Neural cell (in vitro differentiated cells): Measurements from ENCODE around the gene RPS17. TPM values are rescaled to one million over a fixed set of nuclear protein-coding genes. Genes with fewer than 3 reads are reported as not detected.

Source experiments
- H2AFZ ChIP-seq: fragments of 200-600, 300-800 bp; sonication (generic), shearing (Covaris generic); 2 replicates; pipeline ENCODE4 v1.6.0; 2014; ENCODE audit warnings: low read depth, mild to moderate bottlenecking, antibody characterized with exemption, low read length, moderate library complexity
- H3F3A ChIP-seq: fragments of 200-600 bp; shearing (Covaris generic); 2 replicates; pipeline ENCODE4 v1.6.1; 2016; ENCODE audit warnings: mild to moderate bottlenecking, moderate library complexity, mixed read lengths, antibody characterized with exemption, low read length; ENCODE audit not compliant: insufficient read depth, poor library complexity, severe bottlenecking
- H3K27ac ChIP-seq: fragments of 200-600, 300-800 bp; sonication (generic), shearing (Covaris generic); 2 replicates; pipeline ENCODE4 v1.5.1; 2014; ENCODE audit warnings: mild to moderate bottlenecking, low read length, moderate library complexity
- H3K27me3 ChIP-seq: fragments of 300-800, 200-600 bp; sonication (generic), shearing (Covaris generic); 2 replicates; pipeline ENCODE4 v1.6.0; 2014; ENCODE audit warnings: mild to moderate bottlenecking, low read depth, low read length, moderate library complexity; ENCODE audit not compliant: insufficient read depth
- H3K36me3 ChIP-seq: fragments of 300-800, 200-600 bp; sonication (generic), shearing (Covaris generic); 2 replicates; pipeline ENCODE4 v1.5.1; 2014; ENCODE audit warnings: mild to moderate bottlenecking, antibody characterized with exemption, low read length, moderate library complexity; ENCODE audit not compliant: insufficient read depth
- H3K4me2 ChIP-seq: fragments of 300-800, 200-600 bp; sonication (generic), shearing (Covaris generic); 2 replicates; pipeline ENCODE4 v1.6.0; 2014; ENCODE audit warnings: mild to moderate bottlenecking, low read length
- H3K4me3 ChIP-seq: fragments of 300-800, 200-600 bp; sonication (generic), shearing (Covaris generic); 2 replicates; pipeline ENCODE4 v1.5.1; 2014; ENCODE audit warnings: mild to moderate bottlenecking, low read length, moderate library complexity
- H3K79me2 ChIP-seq: fragments of 200-600 bp; shearing (Covaris generic); replicated peaks from 2 replicates; pipeline ENCODE4 v1.6.0; 2014; ENCODE audit warnings: mild to moderate bottlenecking, low read length, moderate library complexity; ENCODE audit not compliant: insufficient read depth
- H3K9ac ChIP-seq: fragments of 300-800, 200-600 bp; sonication (generic), shearing (Covaris generic); 2 replicates; pipeline ENCODE4 v1.6.1; 2016; ENCODE audit warnings: mild to moderate bottlenecking, low read length, mixed read lengths
- H3K9me2 ChIP-seq: fragments of 200-600 bp; shearing (Covaris generic); 2 replicates; pipeline ENCODE4 v1.6.1; 2016; ENCODE audit warnings: mild to moderate bottlenecking, low read length, mixed read lengths; ENCODE audit not compliant: insufficient read depth
- H3K9me3 ChIP-seq: fragments of 200-600, 300-800 bp; sonication (generic), shearing (Covaris generic); 2 replicates; pipeline ENCODE4 v1.6.1; 2016; ENCODE audit warnings: mild to moderate bottlenecking, mixed run types, low read length, moderate library complexity, mixed read lengths
- H4K20me1 ChIP-seq: fragments of 200-600 bp; shearing (Covaris generic); 2 replicates; pipeline ENCODE4 v1.6.1; 2016; ENCODE audit warnings: mild to moderate bottlenecking, mixed run types; ENCODE audit not compliant: insufficient read depth
- EP300 ChIP-seq: fragments of 450-650 bp; conservative IDR thresholded peaks from 2 replicates; pipeline ENCODE4 v1.6.1; 2014; ENCODE audit warnings: antibody characterized with exemption, mild to moderate bottlenecking, moderate library complexity; ENCODE audit not compliant: poor library complexity, severe bottlenecking
- EZH2 ChIP-seq: fragments of 200-600, 300-800 bp; shearing (Covaris generic), sonication (generic); IDR thresholded peaks from 2 replicates; pipeline ENCODE4 v1.6.1; 2014; ENCODE audit warnings: antibody characterized with exemption, low read length, borderline replicate concordance, mild to moderate bottlenecking; ENCODE audit not compliant: insufficient read depth, poor library complexity, severe bottlenecking
- MXI1 ChIP-seq: fragments of 450-650 bp; conservative IDR thresholded peaks from 2 replicates; pipeline ENCODE4 v1.6.1; 2014; ENCODE audit warnings: antibody characterized with exemption, mild to moderate bottlenecking; ENCODE audit not compliant: poor library complexity, severe bottlenecking
- POLR2AphosphoS5 ChIP-seq: IDR thresholded peaks from 2 replicates; pipeline ENCODE4 v1.6.1; 2012
- RAD21 ChIP-seq: fragments of 450-650 bp; conservative IDR thresholded peaks from 2 replicates; pipeline ENCODE4 v1.6.1; 2014; ENCODE audit warnings: antibody characterized with exemption, mild to moderate bottlenecking, moderate library complexity
- SMC3 ChIP-seq: fragments of 450-650 bp; conservative IDR thresholded peaks from 2 replicates; pipeline ENCODE4 v1.6.1; 2014; ENCODE audit warnings: antibody characterized with exemption, mild to moderate bottlenecking, moderate library complexity; ENCODE audit not compliant: poor library complexity
- TAF1 ChIP-seq: IDR thresholded peaks from 2 replicates; pipeline ENCODE4 v1.6.1; 2012; ENCODE audit warnings: low read depth
- polyA plus RNA-seq: library from polyadenylated mRNA; depleted of rRNA; stranded (reverse); fragments of >200 nt; gene quantifications from 2 replicates; pipeline ENCODE4 v1.2.3, GENCODE V29; 2014
- TF ChIP-seq, protein P1 (sequence below): fragments of 450-650 bp; IDR thresholded peaks from 2 replicates; pipeline ENCODE4 v1.5.1; 2014; ENCODE audit warnings: antibody characterized with exemption, mild to moderate bottlenecking, moderate library complexity; ENCODE audit not compliant: poor library complexity, severe bottlenecking
- TF ChIP-seq, protein P2 (sequence below): IDR thresholded peaks from 2 replicates; pipeline ENCODE4 v1.6.1; 2012; ENCODE audit warnings: borderline replicate concordance

Gene RPS17
- polyA plus RNA-seq, 1 donor from 2014 or later: 2,561 TPM

DNA sequence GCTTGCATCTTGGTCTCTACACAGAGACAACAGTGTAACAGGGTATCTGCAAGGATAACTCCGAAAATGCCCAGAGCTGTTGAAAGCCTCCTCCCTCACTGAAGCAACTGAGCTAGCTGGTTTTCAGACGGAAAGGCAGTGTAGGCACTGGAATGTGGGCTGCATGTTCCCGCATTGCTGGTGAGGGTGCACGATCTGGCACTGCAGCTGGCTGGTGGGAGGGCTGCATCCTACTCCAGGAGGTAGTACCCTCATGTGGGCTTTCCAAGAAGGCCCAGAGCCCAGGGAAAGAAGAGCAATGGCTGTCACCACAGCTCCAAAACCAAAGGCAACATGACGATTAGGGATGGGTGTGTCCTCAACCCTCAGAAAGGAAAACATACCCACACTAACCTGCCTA, 28.7 kb upstream of the RPS17 start:
- Histone ChIP-seq H3K9ac (no peak overlapping the region), H3K79me2 (no peaks in the 10 kb centered on the region), H3F3A (no peaks in the 10 kb centered on the region), H3K36me3 (no peaks in the 10 kb centered on the region), H3K9me2 (no peaks in the 10 kb centered on the region), H3K4me2 (no peak overlapping the region), H3K4me3 (no peak overlapping the region), H3K9me3 (no peaks in the 10 kb centered on the region), H2AFZ (no peak overlapping the region), H3K27me3 (no peaks in the 10 kb centered on the region), H3K27ac (no peak overlapping the region), H4K20me1 (no peaks in the 10 kb centered on the region)
- TF ChIP-seq RAD21: no peak
- TF ChIP-seq POLR2AphosphoS5: no peak
- TF ChIP-seq, protein P1, sequence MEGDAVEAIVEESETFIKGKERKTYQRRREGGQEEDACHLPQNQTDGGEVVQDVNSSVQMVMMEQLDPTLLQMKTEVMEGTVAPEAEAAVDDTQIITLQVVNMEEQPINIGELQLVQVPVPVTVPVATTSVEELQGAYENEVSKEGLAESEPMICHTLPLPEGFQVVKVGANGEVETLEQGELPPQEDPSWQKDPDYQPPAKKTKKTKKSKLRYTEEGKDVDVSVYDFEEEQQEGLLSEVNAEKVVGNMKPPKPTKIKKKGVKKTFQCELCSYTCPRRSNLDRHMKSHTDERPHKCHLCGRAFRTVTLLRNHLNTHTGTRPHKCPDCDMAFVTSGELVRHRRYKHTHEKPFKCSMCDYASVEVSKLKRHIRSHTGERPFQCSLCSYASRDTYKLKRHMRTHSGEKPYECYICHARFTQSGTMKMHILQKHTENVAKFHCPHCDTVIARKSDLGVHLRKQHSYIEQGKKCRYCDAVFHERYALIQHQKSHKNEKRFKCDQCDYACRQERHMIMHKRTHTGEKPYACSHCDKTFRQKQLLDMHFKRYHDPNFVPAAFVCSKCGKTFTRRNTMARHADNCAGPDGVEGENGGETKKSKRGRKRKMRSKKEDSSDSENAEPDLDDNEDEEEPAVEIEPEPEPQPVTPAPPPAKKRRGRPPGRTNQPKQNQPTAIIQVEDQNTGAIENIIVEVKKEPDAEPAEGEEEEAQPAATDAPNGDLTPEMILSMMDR: no peak
- TF ChIP-seq, protein P2, sequence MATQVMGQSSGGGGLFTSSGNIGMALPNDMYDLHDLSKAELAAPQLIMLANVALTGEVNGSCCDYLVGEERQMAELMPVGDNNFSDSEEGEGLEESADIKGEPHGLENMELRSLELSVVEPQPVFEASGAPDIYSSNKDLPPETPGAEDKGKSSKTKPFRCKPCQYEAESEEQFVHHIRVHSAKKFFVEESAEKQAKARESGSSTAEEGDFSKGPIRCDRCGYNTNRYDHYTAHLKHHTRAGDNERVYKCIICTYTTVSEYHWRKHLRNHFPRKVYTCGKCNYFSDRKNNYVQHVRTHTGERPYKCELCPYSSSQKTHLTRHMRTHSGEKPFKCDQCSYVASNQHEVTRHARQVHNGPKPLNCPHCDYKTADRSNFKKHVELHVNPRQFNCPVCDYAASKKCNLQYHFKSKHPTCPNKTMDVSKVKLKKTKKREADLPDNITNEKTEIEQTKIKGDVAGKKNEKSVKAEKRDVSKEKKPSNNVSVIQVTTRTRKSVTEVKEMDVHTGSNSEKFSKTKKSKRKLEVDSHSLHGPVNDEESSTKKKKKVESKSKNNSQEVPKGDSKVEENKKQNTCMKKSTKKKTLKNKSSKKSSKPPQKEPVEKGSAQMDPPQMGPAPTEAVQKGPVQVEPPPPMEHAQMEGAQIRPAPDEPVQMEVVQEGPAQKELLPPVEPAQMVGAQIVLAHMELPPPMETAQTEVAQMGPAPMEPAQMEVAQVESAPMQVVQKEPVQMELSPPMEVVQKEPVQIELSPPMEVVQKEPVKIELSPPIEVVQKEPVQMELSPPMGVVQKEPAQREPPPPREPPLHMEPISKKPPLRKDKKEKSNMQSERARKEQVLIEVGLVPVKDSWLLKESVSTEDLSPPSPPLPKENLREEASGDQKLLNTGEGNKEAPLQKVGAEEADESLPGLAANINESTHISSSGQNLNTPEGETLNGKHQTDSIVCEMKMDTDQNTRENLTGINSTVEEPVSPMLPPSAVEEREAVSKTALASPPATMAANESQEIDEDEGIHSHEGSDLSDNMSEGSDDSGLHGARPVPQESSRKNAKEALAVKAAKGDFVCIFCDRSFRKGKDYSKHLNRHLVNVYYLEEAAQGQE: no peak
- TF ChIP-seq TAF1: no peak
- no peak for TF ChIP-seq SMC3
- no peak for TF ChIP-seq EZH2
- no peak for TF ChIP-seq MXI1

DNA sequence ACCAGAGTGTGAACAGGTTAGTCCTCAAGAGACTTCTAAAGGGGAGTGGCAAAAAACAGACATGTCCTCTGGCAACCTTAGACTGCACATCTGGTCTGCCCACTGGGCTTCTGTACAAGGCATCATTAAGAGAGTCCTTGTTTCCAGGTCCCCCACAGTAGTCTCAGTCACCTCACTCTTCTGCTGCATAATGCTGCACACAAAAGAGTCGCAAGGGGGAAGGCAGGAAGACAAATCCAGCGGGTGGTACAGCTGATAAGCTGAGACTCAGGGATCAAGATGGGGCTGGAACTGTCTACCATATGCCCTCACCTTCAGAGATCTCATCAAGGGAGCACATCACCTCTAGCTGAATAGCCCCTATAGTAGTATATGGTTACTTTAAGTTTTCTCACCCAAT, 27.4 kb upstream of the RPS17 start:
- H3K9me2 ChIP-seq: no peaks in the 10 kb centered on the region
- TF ChIP-seq RAD21 (no peak), EP300 (no peak), EZH2 (no peak), POLR2AphosphoS5 (no peak), TAF1 (no peak), SMC3 (no peak), MXI1 (no peak)
- TF ChIP-seq, protein P2: no peak
- TF ChIP-seq, protein P1: no peak
- H3K79me2 ChIP-seq: no peaks in the 10 kb centered on the region
- no peak overlapping the region for H3K4me3 ChIP-seq
- no peaks in the 10 kb centered on the region for H3K36me3 ChIP-seq
- no peaks in the 10 kb centered on the region for H3F3A ChIP-seq
- H3K4me2 ChIP-seq: no peak overlapping the region
- H3K9me3 ChIP-seq: no peaks in the 10 kb centered on the region
- H2AFZ ChIP-seq: no peak overlapping the region
- H3K27ac ChIP-seq: no peak overlapping the region
- H4K20me1 ChIP-seq: no peaks in the 10 kb centered on the region
- H3K27me3 ChIP-seq: no peaks in the 10 kb centered on the region
- no peak overlapping the region for H3K9ac ChIP-seq
